ENCODE data around the gene EDAR.

The EDAR gene

GRCh38 chr2:108922141-108922915 is 66.7 kb downstream of the EDAR start:
- Mint-ChIP-seq H3K27me3 (peaks cover 9% of the 10 kb centered on the region), H3K4me3 (no peak overlapping the region), H3K9me3 (no peaks in the 10 kb centered on the region), H3K36me3 (ENCODE audit: insufficient read depth) (no peaks in the 10 kb centered on the region), H3K27ac (ENCODE audit: low read depth) (no peak overlapping the region), H3K4me1 (no peaks in the 10 kb centered on the region)
- DNase-seq (ENCODE audit: low spot score in 2 of 2) (no peak), ATAC-seq (replicated peaks; ENCODE audit: extremely low read depth, poor library complexity, severe bottlenecking) (no peak)

GRCh38 chr2:108921096-108922030 is 67.7 kb downstream of the EDAR start:
- Mint-ChIP-seq H3K36me3 (ENCODE audit: insufficient read depth) (no peaks in the 10 kb centered on the region), H3K9me3 (no peaks in the 10 kb centered on the region), H3K4me3 (no peak overlapping the region), H3K27ac (ENCODE audit: low read depth) (no peak overlapping the region), H3K4me1 (no peaks in the 10 kb centered on the region), H3K27me3 (peaks cover 9% of the 10 kb centered on the region)
- DNase-seq (ENCODE audit: low spot score in 2 of 2) (no peak), ATAC-seq (replicated peaks; ENCODE audit: extremely low read depth, poor library complexity, severe bottlenecking) (no peak)

- H3K27me3 Mint-ChIP-seq, result peaks cover 9% of the 10 kb centered on the region
- DNase-seq (ENCODE audit: low spot score in 2 of 2) (no peak), ATAC-seq (replicated peaks; ENCODE audit: extremely low read depth, poor library complexity, severe bottlenecking) (no peak)
- no peak overlapping the region for H3K4me3 Mint-ChIP-seq
- no peaks in the 10 kb centered on the region for H3K9me3 Mint-ChIP-seq
- H3K4me1 Mint-ChIP-seq, result no peaks in the 10 kb centered on the region
- H3K27ac Mint-ChIP-seq (ENCODE audit: low read depth), result no peak overlapping the region
- H3K36me3 Mint-ChIP-seq (ENCODE audit: insufficient read depth), result no peaks in the 10 kb centered on the region
These were observed 68.3 kb downstream of the EDAR start for GRCh38 chr2:108920686-108921085.

- no peak overlapping the region for H3K4me3 Mint-ChIP-seq
- ATAC-seq (replicated peaks; ENCODE audit: extremely low read depth, poor library complexity, severe bottlenecking) (no peak), DNase-seq (ENCODE audit: low spot score in 2 of 2) (no peak)
- no peaks in the 10 kb centered on the region for H3K36me3 Mint-ChIP-seq (ENCODE audit: insufficient read depth)
- no peaks in the 10 kb centered on the region for H3K4me1 Mint-ChIP-seq
- peaks cover 9% of the 10 kb centered on the region for H3K27me3 Mint-ChIP-seq
- no peak overlapping the region for H3K27ac Mint-ChIP-seq (ENCODE audit: low read depth)
- H3K9me3 Mint-ChIP-seq, result no peaks in the 10 kb centered on the region
These were observed 69.2 kb downstream of the EDAR start for GRCh38 chr2:108919571-108920373.

- ATAC-seq (replicated peaks; ENCODE audit: extremely low read depth, poor library complexity, severe bottlenecking) (no peak), DNase-seq (ENCODE audit: low spot score in 2 of 2) (no peak)
- Mint-ChIP-seq H3K9me3 (no peaks in the 10 kb centered on the region), H3K27ac (ENCODE audit: low read depth) (no peak overlapping the region), H3K36me3 (ENCODE audit: insufficient read depth) (no peaks in the 10 kb centered on the region), H3K4me1 (no peaks in the 10 kb centered on the region), H3K4me3 (no peak overlapping the region), H3K27me3 (peaks cover 9% of the 10 kb centered on the region)
These were observed 70.1 kb downstream of the EDAR start for GRCh38 chr2:108918941-108919341.

GRCh38 chr2:108918156-108918874 is 70.7 kb downstream of the EDAR start:
- Mint-ChIP-seq H3K27ac (ENCODE audit: low read depth) (no peak overlapping the region), H3K36me3 (ENCODE audit: insufficient read depth) (no peaks in the 10 kb centered on the region), H3K4me3 (no peak overlapping the region), H3K9me3 (no peaks in the 10 kb centered on the region), H3K4me1 (no peaks in the 10 kb centered on the region), H3K27me3 (peaks cover 9% of the 10 kb centered on the region)
- DNase-seq (ENCODE audit: low spot score in 2 of 2) (no peak), ATAC-seq (replicated peaks; ENCODE audit: extremely low read depth, poor library complexity, severe bottlenecking) (no peak)

- DNase-seq (ENCODE audit: low spot score in 2 of 2) (no peak), ATAC-seq (replicated peaks; ENCODE audit: extremely low read depth, poor library complexity, severe bottlenecking) (no peak)
- Mint-ChIP-seq H3K4me1 (no peaks in the 10 kb centered on the region), H3K4me3 (no peak overlapping the region), H3K27ac (ENCODE audit: low read depth) (no peak overlapping the region), H3K27me3 (peaks cover 9% of the 10 kb centered on the region), H3K36me3 (ENCODE audit: insufficient read depth) (no peaks in the 10 kb centered on the region), H3K9me3 (no peaks in the 10 kb centered on the region)
These were observed 71.5 kb downstream of the EDAR start for GRCh38 chr2:108917526-108917925.

- no peak for DNase-seq (ENCODE audit: low spot score in 2 of 2)
- H3K4me3 Mint-ChIP-seq, result no peak overlapping the region
- H3K9me3 Mint-ChIP-seq, result no peaks in the 10 kb centered on the region
- H3K4me1 Mint-ChIP-seq, result no peaks in the 10 kb centered on the region
- no peak for ATAC-seq (replicated peaks; ENCODE audit: extremely low read depth, poor library complexity, severe bottlenecking)
- H3K36me3 Mint-ChIP-seq (ENCODE audit: insufficient read depth), result peaks cover under 1% of the 10 kb centered on the region
- H3K27me3 Mint-ChIP-seq, result peaks cover 9% of the 10 kb centered on the region
- no peak overlapping the region for H3K27ac Mint-ChIP-seq (ENCODE audit: low read depth)
These were observed 72.1 kb downstream of the EDAR start for GRCh38 chr2:108916796-108917421.

- no peak for DNase-seq (ENCODE audit: low spot score in 2 of 2)
- peaks cover 16% of the 10 kb centered on the region for H3K27me3 Mint-ChIP-seq
- ATAC-seq (replicated peaks; ENCODE audit: extremely low read depth, poor library complexity, severe bottlenecking), result no peak
- no peaks in the 10 kb centered on the region for H3K4me1 Mint-ChIP-seq
- H3K27ac Mint-ChIP-seq (ENCODE audit: low read depth), result no peak overlapping the region
- no peaks in the 10 kb centered on the region for H3K9me3 Mint-ChIP-seq
- peaks cover 2% of the 10 kb centered on the region for H3K36me3 Mint-ChIP-seq (ENCODE audit: insufficient read depth)
- H3K4me3 Mint-ChIP-seq, result no peak overlapping the region
These were observed 72.8 kb downstream of the EDAR start for GRCh38 chr2:108916122-108916795.

- Mint-ChIP-seq H3K27ac (ENCODE audit: low read depth) (no peak overlapping the region), H3K27me3 (peaks cover 9% of the 10 kb centered on the region), H3K9me3 (no peaks in the 10 kb centered on the region), H3K4me1 (no peaks in the 10 kb centered on the region), H3K36me3 (ENCODE audit: insufficient read depth) (peaks cover 2% of the 10 kb centered on the region), H3K4me3 (no peak overlapping the region)
- ATAC-seq (replicated peaks; ENCODE audit: extremely low read depth, poor library complexity, severe bottlenecking) (no peak), DNase-seq (ENCODE audit: low spot score in 2 of 2) (no peak)
These were observed 76.5 kb downstream of the EDAR start for GRCh38 chr2:108912629-108912902.

GRCh38 chr2:108911807-108912628 is 77.0 kb downstream of the EDAR start:
- Mint-ChIP-seq H3K36me3 (ENCODE audit: insufficient read depth) (peaks cover 2% of the 10 kb centered on the region), H3K27ac (ENCODE audit: low read depth) (no peak overlapping the region), H3K4me1 (no peaks in the 10 kb centered on the region), H3K4me3 (no peak overlapping the region), H3K9me3 (no peaks in the 10 kb centered on the region), H3K27me3 (peaks cover 9% of the 10 kb centered on the region)
- peak in 1 of 2 donors; percentile 10 for DNase-seq (ENCODE audit: low spot score in 2 of 2)
- no peak for ATAC-seq (replicated peaks; ENCODE audit: extremely low read depth, poor library complexity, severe bottlenecking)

Data from central memory CD8-positive, alpha-beta T cell (primary cell).